B cell (primary cell): ENCODE data around the gene PRRC2B. TPM values are rescaled to one million over a fixed set of nuclear protein-coding genes. Genes with fewer than 3 reads are reported as not detected.
A peak's percentile ranks its signal among the peaks of the same experiment; 100 is the strongest.

Experiments
- ATAC-seq: fragments of 200-7000 bp; cut with Tn5 transposase; one replicate; pipeline ENCODE4 v1.10.0; 2021; ENCODE audit warnings: low read depth, mild to moderate bottlenecking, moderate number of reproducible peaks, moderate library complexity
- CTCF ChIA-PET: fragments of 350-600 bp; sonication (Branson Sonifier 250); formaldehyde crosslinking; loops from one replicate; lab custom pipeline; 2021; ENCODE audit warnings: antibody characterized with exemption, inconsistent platforms; lab: Charles Lee
- POLR2A ChIA-PET: fragments of 350-600 bp; sonication (Branson Sonifier 250); formaldehyde crosslinking; loops from one replicate; lab custom pipeline; 2021; ENCODE audit warnings: antibody characterized with exemption; lab: Charles Lee
- DNase-seq: peaks from one replicate; pipeline ENCODE4 v3.0.0; 2013
- H2AFZ ChIP-seq: 2 replicates; pipeline ENCODE4 v1.6.1; 2012; ENCODE audit warnings: mild to moderate bottlenecking, low read depth, low read length; ENCODE audit not compliant: insufficient read depth, poor library complexity, severe bottlenecking
- H3K27ac ChIP-seq, 2 donors: 1 replicate in 1 of 2; 2 replicates in 1 of 2; pipeline ENCODE4 v1.5.1; 2012 to 2013; ENCODE audit warnings: low read length in 2 of 2, mild to moderate bottlenecking in 2 of 2, moderate library complexity in 1 of 2
- H3K27me3 ChIP-seq, 4 experiments: fragments of 200-600 bp in 1 of 4; sonication (generic) in 1 of 4; replicated peaks in 1 of 4; 1 replicate in 2 of 4; 2 replicates in 2 of 4; pipeline versions ENCODE4 v1.6.1 to v1.7.0; 2013 to 2016; ENCODE audit warnings: low read length in 3 of 4, mild to moderate bottlenecking in 2 of 4, mixed read lengths in 1 of 4, moderate library complexity in 1 of 4; ENCODE audit not compliant: insufficient read depth in 4 of 4, control insufficient read depth in 3 of 4; ENCODE audit errors: control extremely low read depth in 1 of 4
- H3K36me3 ChIP-seq, 2 experiments: replicated peaks in 1 of 2; 1 replicate in 1 of 2; 2 replicates in 1 of 2; pipeline versions ENCODE4 v1.6.1 to v1.7.1; 2013; ENCODE audit warnings: low read length in 1 of 2; ENCODE audit not compliant: insufficient read depth in 2 of 2, control insufficient read depth in 1 of 2; ENCODE audit errors: control extremely low read depth in 1 of 2, extremely low read depth in 1 of 2
- H3K4me1 ChIP-seq, 2 donors: fragments of 200-600 bp in 1 of 2; sonication (generic) in 1 of 2; 1 replicate in 1 of 2; 2 replicates in 1 of 2; pipeline versions ENCODE4 v1.5.1 to v1.6.1; 2013 to 2017; ENCODE audit warnings: low read length in 2 of 2; ENCODE audit not compliant: control insufficient read depth in 2 of 2, insufficient read depth in 2 of 2
- H3K4me2 ChIP-seq: replicated peaks from 2 replicates; pipeline ENCODE3; 2012; ENCODE audit warnings: mild to moderate bottlenecking, low read depth, low read length; ENCODE audit not compliant: poor library complexity, severe bottlenecking
- H3K4me3 ChIP-seq, 5 experiments: fragments of 200-600 bp in 1 of 5; sonication (generic) in 1 of 5; 1 replicate in 3 of 5; 2 replicates in 2 of 5; pipeline versions ENCODE4 v1.5.1 to v1.7.0; 2011 to 2016; ENCODE audit warnings: low read length in 4 of 5, mild to moderate bottlenecking in 4 of 5, low read depth in 2 of 5, control low read depth in 1 of 5, moderate library complexity in 1 of 5; ENCODE audit not compliant: insufficient read depth in 1 of 5; ENCODE audit errors: control extremely low read depth in 1 of 5, extremely low read depth in 1 of 5
- H3K79me2 ChIP-seq: fragments of 200-600 bp; sonication (generic); one replicate; pipeline ENCODE4 v1.6.0; 2016; ENCODE audit warnings: low read length; ENCODE audit not compliant: control insufficient read depth, insufficient read depth
- H3K9ac ChIP-seq: fragments of 200-600 bp; sonication (generic); 2 replicates; pipeline ENCODE4 v1.6.1; 2017; ENCODE audit warnings: mild to moderate bottlenecking, low read length, moderate library complexity
- H3K9me3 ChIP-seq, 3 donors: one replicate each; pipeline versions ENCODE4 v1.6.1 to v1.7.1; 2013; ENCODE audit warnings: low read length in 2 of 3; ENCODE audit not compliant: control insufficient read depth in 2 of 3, insufficient read depth in 1 of 3; ENCODE audit errors: control extremely low read depth in 1 of 3
- H4K20me1 ChIP-seq: 2 replicates; pipeline ENCODE4 v1.6.0; 2012; ENCODE audit warnings: mild to moderate bottlenecking, low read length; ENCODE audit not compliant: insufficient read depth, control insufficient read depth, poor library complexity, severe bottlenecking
- H3K27ac Mint-ChIP-seq: one replicate; pipeline ENCODE4 v1.8.0; 2021; ENCODE audit warnings: mixed read lengths
- H3K27me3 Mint-ChIP-seq: one replicate; pipeline ENCODE4 v1.8.0; 2021; ENCODE audit warnings: mixed read lengths
- H3K4me1 Mint-ChIP-seq: one replicate; pipeline ENCODE4 v1.8.0; 2021; ENCODE audit warnings: mixed read lengths
- H3K4me3 Mint-ChIP-seq: one replicate; pipeline ENCODE4 v1.8.0; 2021; ENCODE audit warnings: mixed read lengths
- H3K9me3 Mint-ChIP-seq: one replicate; pipeline ENCODE4 v1.8.0; 2022; ENCODE audit warnings: mixed read lengths; ENCODE audit not compliant: insufficient read depth
- EZH2 ChIP-seq: IDR thresholded peaks from 2 replicates; pipeline ENCODE4 v1.6.1; 2012; ENCODE audit warnings: borderline replicate concordance, low read depth, mild to moderate bottlenecking, moderate library complexity, low read length; ENCODE audit not compliant: insufficient read depth, poor library complexity, severe bottlenecking
- WGBS: methylation state at CpG from one replicate; pipeline ENCODE4 v1.1.5; 2013; ENCODE audit warnings: missing lambda C conversion rate; ENCODE audit not compliant: insufficient coverage; 5-methylcytosine and 5-hydroxymethylcytosine counted together
- intact Hi-C: fragments of 100-400 bp; cut with micrococcal nuclease; formaldehyde crosslinking; loops from one replicate; pipeline ENCODE4 v1.10.0; 2022
- polyA plus RNA-seq: library from polyadenylated mRNA; depleted of rRNA; stranded (reverse); fragments of >200 nt; gene quantifications from 2 replicates; pipeline ENCODE4 v1.2.3, GENCODE V29; 2012
- total RNA-seq, 2 donors: library from RNA; stranded (reverse); fragments of 120-200 nt in 1 of 2; gene quantifications; 1 replicate in 1 of 2; 2 replicates in 1 of 2; pipeline versions ENCODE4 v1.2.3 to v1.2.4, GENCODE V29; 2013 to 2022
- TF ChIP-seq, protein P1 (sequence below): fragments of 200-600 bp; IDR thresholded peaks from one replicate; pipeline ENCODE4 v1.8.0; 2022; ENCODE audit warnings: antibody characterized with exemption, mild to moderate bottlenecking

Gene PRRC2B
- total and polyA plus RNA-seq, 2 donors (not counting 1 experiment from before 2014, with no cell fraction given), result 63.9 to 268 TPM

DNA sequence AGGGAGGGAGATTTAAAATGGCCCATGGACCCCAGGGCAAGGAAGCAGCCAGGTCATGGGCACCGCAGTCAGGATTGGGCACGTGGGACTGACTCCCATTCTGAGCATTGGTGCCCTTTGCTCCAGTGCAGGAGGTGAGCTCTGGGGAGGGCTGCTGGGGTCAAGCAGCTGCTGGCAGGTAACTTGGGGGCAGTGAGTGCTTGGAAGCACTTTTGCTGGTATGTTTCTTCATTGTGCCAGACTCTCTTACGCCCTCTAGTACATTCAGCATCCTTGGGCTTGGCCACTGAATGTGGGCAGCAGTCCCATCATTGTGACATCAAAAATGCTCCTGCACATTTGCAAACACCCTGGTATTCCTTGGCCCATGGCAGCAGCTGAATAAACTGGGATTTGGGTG is 32.7 kb downstream of the PRRC2B start:
- Histone ChIP-seq H3K36me3 (peaks cover 1 to 20% of the 10 kb centered on the region in 2 experiments), H3K9ac (no peak overlapping the region), H3K9me3 (no peaks in the 10 kb centered on the region), H3K27ac (no peak overlapping the region), H3K4me2 (no peak overlapping the region), H3K79me2 (peaks cover 100% of the 10 kb centered on the region), H4K20me1 (peaks cover 96% of the 10 kb centered on the region), H2AFZ (no peak overlapping the region), H3K4me3 (no peak overlapping the region), H3K4me1 (peaks cover 24 to 33% of the 10 kb centered on the region in 2 donors), H3K27me3 (no peaks in the 10 kb centered on the region)
- peaks cover 55% of the 10 kb centered on the region for H3K4me1 Mint-ChIP-seq
- H3K4me3 Mint-ChIP-seq, result no peak overlapping the region
- ChIA-PET CTCF (no interaction called here), POLR2A (no interaction called here)
- H3K27ac Mint-ChIP-seq, result peak overlapping the region; percentile 50
- intact Hi-C loops, result no loop called here
- 85% methylated on average over 2 of the region's 3 CpGs for WGBS
- no peak for DNase-seq
- H3K9me3 Mint-ChIP-seq, result no peaks in the 10 kb centered on the region
- no peaks in the 10 kb centered on the region for H3K27me3 Mint-ChIP-seq
- TF ChIP-seq, protein P1, sequence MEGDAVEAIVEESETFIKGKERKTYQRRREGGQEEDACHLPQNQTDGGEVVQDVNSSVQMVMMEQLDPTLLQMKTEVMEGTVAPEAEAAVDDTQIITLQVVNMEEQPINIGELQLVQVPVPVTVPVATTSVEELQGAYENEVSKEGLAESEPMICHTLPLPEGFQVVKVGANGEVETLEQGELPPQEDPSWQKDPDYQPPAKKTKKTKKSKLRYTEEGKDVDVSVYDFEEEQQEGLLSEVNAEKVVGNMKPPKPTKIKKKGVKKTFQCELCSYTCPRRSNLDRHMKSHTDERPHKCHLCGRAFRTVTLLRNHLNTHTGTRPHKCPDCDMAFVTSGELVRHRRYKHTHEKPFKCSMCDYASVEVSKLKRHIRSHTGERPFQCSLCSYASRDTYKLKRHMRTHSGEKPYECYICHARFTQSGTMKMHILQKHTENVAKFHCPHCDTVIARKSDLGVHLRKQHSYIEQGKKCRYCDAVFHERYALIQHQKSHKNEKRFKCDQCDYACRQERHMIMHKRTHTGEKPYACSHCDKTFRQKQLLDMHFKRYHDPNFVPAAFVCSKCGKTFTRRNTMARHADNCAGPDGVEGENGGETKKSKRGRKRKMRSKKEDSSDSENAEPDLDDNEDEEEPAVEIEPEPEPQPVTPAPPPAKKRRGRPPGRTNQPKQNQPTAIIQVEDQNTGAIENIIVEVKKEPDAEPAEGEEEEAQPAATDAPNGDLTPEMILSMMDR, result no peak
- no peak for TF ChIP-seq EZH2
- no peak for ATAC-seq

DNA sequence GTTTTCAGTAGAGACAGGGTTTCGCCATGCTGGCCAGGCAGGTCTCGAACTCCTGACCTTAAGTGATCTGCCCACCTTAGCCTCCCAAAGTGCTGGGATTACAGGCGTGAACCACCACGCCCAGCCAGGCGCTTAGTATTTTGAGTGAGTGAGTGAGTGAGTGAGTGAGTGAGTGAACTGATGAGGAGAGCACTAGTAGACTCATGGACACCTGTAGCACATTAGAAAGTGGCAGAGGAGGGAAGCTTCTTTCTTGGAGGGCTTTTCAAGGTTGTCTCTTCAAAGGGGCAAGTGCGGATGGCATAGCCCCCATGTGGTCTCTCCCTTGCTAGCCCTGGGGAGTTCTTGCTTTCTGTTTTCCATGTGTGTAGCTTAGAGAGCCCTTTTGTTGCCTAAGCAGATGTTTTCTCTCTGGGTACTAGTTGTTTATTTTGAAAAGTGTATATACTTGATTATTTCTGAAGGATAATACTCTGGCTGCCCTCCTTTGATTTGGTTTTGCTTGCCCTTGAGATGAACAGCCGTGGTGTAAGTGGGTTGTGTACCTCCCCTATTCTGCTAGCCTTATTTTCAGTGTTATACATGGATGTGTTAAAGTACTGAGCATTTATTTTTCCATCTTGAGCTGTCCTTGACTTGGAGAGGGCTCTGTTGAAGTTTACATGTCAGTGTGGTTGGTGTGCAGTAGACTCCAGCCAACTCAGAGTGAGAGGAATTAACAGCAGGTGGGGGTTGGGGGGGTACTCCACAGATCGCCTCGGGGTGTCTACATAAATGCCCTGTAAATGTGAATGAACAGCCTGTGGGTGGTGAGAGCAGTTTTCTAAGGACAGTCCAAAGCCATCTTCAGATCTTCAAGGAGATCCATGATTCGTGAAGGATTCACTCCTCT is 35.5 kb downstream of the PRRC2B start:
- Histone ChIP-seq H3K4me1 (peaks cover 17 to 21% of the 10 kb centered on the region in 2 donors), H3K36me3 (peaks cover 2 to 41% of the 10 kb centered on the region in 2 experiments), H3K4me2 (peak overlapping the region; percentile 0), H3K27me3 (no peaks in the 10 kb centered on the region), H3K27ac (peak overlapping the region in 1 of 2 donors; percentile 52), H3K9me3 (no peaks in the 10 kb centered on the region), H3K4me3 (no peak overlapping the region), H2AFZ (no peak overlapping the region), H4K20me1 (peaks cover 95% of the 10 kb centered on the region), H3K79me2 (peaks cover 96% of the 10 kb centered on the region), H3K9ac (no peak overlapping the region)
- Mint-ChIP-seq H3K4me3 (no peak overlapping the region), H3K9me3 (no peaks in the 10 kb centered on the region), H3K27me3 (no peaks in the 10 kb centered on the region), H3K27ac (no peak overlapping the region), H3K4me1 (peaks cover 39% of the 10 kb centered on the region)
- ChIA-PET CTCF (no interaction called here), POLR2A (interaction anchor here (0.9 kb wide), 1 partner anchor 24 kb away, joined by 3 read pairs; no protein-coding TSS in a partner anchor)
- no peak for TF ChIP-seq EZH2
- TF ChIP-seq, protein P1, result no peak
- no peak for ATAC-seq
- intact Hi-C loops, result no loop called here
- 91% methylated on average over 6 of the region's 10 CpGs for WGBS
- DNase-seq, result no peak
